NCI-H146 treated with DMSO at 0.1 percent for 48 hours (cell line): ENCODE data around the gene TYSND1.
"Not testable (repeated sequence)": the region's sequence is repeated elsewhere in the genome, so short reads cannot be mapped to it uniquely, and the experiment has no call there.

ENCODE experiments used
- DNase-seq: peaks from one replicate; lab custom pipeline; 2025; ENCODE audit not compliant: unreplicated experiment; lab: John Stamatoyannopoulos, UW

The TYSND1 gene

DNA sequence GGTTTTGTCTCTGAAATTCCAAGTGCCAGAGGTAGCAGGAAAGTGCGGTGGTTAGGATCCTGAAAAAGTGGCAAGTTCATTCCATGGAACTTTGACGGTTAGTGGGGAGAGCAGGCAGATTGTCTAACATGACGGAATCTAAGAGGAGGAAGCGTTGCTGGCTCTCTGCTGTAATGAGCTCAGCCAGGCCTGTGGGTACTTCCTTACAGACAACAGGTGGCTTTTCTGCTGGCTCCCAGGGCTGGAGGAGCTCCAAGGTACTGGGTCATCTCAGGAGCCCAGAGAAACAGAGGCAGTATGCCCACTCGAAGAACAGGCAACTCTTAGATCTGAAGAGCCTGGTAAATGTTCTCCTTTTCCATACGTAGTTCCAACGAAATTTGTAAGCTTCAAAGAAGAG is 10.8 kb downstream of the TYSND1 start:
- DNase-seq = no peak

DNA sequence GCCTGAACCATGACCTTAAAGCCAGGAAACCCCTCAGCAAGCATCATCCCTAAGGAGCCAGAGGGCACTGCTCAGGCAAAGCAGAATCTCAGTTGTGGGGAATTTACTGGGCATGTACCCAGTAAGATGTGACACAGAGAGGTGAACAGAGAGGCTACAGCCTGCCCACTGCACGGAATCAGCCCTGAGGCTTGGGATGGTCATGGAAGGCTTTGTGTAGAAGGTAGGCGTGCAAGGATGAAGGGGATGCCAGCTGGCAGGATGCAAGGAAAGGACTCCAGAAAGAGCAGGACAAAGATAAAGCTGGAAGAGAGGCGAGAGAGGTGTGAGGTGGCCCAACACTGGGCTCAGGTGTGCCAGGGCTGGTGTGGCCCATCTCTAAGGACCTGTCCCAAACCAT is 11.5 kb downstream of the TYSND1 start:
- no peak for DNase-seq

DNA sequence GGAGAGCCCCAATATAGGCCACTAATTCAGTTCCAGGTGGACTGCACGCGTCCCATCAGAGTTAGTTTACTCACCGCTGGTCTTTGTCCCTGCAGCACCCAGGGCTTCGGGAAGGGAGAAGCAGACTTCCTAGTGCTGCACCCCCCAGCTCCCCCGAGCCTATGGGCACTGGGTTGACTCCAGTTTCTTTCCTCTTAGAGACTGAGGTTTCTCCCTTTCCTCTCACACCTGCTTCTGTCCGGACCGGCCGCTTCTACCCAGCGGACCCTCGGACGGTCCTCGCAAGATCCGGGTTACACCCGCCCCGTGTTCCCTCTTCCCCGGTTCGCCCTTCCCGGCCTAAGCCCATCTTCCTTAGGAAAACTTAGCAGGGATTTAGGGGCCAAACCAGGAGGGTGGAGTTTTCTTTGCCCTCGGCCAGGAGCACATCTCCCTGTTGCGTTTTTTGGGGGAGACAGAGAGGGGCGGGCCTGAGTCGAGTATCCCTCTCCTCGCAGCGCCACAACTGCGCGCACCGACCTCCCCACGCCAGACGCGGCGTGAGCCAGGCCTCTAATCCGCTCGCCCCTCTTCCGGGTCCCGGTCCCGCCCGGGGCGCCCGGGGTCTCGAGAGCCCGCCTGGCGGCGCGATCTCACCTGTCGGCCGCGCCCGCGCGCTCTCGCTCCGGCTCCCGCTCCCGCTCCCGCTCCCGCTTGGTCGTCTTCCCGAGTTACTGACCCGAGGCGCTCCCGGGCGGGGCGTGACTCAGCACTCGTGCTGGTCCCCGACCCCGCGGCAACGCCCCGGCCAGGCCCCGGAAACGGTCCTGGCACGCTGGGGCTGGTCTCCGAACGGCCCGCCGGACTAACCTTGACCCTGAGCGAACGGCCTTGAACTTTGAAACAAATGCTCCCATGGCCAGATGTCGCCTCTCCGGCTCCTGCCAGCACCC is 14.1 kb downstream of the TYSND1 start, which contains the start of gene AIFM2:
Gene AIFM2 (minus strand): TSS at position 728 of the 932 bp plus-strand sequence. CDS start 8,741 bp downstream, outside the sequence.
- peak; percentile 56 for DNase-seq

DNA sequence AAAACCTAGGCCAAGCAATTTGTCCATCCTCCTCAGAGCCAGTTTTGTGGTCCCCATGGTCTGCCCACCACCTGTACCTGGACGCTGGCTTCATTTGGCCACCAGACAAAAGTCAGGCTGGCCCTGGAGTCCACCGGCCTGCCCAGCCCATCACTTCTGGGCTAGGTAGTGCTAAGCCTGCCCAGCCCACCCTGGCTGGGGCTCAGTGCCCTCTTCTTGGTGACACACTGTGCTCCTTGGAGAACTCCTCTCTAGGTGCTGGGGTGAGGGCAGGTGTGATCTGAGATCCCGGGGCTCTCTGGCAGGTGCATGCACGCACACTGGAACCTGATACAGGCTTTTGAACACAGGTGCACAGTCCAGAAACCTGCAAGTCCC is 15.0 kb downstream of the TYSND1 start:
- DNase-seq = no peak

DNA sequence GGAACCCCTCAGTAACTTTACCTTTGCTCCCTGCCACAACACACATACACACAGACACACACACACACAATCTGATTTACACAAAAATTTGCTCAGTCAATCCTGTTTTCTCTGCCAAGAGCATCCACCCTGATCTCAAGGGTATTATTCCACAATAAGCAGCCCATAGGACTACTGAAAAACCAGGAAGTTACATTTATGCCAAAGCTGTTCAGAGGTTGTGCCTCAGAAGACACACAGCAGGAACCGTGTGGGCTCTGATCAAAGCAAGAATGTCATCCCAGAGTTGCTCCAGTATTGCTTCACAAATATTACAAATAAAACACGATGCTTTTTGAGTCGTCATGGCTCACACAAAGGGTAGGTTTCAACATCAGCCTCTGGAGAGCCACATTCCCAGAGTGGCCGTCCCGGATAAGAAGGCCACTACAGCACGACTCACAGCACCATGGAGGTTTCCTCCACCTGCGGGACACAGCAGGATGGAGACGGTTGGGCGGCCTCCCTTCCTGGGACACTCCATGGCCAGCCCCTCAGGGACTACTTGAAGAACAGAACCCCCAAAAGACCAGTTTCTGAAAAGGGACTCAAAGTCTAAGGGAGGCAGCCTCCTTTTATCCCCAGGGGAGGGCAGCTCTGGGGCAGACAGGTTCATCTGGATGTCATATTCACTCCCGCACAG is 15.5 kb downstream of the TYSND1 start:
- DNase-seq = no peak

DNA sequence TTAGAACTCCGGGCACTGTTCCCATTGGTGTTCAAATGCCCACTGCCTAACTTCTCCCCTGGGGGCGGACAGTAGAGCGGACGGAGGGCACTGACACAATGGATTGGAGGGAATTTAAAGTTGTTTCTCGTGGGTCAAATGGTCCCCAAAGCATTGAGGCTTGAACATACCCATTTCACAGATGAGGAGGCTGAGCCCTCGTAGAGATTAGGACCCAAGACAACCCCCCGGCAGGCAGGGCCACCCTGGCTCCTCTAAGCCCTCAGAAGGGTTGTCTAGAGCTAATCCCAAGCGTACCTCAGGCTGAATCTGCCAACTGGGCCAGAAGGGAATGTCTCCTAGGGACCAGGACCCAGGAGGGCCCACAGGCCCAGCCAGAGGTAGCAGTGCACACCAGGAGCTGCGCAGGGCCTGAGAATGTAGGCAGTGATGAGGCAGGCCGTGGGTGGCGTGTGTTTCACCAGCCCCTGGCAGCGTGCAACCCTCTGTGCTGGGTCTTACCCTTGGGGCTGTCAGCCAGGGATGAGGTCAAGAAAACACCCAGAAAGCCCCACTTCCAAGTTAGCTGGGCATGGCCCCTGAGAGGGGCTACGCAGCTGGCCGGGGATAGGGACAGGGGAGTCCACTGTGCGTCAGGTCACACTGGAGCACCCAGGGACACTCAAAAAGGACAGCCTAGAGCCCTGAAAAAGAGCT is 19.7 kb downstream of the TYSND1 start:
- no peak for DNase-seq

DNA sequence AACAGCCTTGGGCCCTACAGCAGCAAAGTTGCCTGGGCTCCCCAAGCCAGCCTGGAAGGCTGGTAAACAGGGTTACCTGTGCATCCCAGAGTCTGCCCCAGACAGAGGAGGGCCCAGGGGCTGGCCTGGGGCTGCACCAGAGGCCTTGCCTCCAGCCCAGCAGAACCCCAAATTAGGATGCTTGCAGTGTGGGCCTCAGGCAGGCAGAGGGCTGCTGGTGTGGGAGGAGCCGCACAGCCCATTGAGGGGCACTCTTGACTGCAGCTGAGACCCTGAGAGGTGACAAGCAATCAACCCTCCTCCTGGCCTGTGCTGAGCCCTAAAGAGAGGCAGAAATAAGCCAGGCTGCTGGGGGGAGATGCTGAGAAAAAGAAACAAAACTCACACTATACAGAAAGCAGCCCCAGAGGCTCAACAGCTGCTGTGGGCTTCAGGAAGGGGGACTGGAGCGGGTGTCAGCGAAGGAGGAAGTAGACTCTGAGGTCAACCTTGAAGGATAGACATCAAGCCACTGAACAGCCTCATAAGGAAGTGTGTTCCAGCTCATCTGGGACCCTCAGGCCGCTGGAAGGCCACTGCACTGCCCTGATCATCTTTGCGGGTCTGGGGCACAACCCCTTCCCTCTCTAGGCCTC is 20.5 kb downstream of the TYSND1 start:
- DNase-seq = no peak

DNA sequence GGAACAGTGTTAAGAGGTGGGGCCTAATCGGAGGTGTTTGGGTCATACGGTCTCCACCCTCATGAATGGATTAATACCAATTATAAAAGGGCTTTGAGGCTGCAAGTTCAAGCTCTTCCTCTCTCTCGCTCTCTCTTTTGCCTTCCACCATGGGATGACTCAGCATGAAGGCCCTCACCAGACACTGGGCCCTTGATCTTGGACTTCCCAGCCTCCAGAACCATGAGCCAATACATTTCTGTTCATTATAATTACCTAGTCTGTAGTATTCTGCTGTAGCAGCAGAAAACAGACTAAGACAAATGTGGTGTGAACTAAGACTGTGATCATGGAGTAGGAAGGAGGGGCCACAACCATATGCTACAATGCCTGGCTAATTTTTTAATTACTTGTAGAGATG is 21.6 kb downstream of the TYSND1 start:
- DNase-seq = no peak

DNA sequence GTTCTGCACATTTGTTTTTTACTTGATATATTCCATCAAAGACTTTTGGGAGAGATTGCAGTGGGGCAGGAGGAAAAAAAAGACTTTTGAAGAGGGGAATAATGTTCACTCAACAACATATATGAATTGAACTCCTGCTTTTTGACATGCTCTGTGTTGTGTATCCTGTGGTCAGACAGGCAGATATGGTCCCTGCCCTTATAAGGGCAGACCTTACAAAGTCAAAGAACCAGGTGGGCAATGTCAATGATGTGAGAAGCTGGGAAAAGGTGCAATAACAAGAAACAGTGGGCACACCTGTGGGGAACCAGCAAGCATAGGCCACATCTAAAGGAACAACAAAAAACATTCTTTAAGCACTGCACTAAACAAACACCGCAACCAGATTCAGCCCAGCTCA is 22.1 kb downstream of the TYSND1 start:
- DNase-seq = no peak

DNA sequence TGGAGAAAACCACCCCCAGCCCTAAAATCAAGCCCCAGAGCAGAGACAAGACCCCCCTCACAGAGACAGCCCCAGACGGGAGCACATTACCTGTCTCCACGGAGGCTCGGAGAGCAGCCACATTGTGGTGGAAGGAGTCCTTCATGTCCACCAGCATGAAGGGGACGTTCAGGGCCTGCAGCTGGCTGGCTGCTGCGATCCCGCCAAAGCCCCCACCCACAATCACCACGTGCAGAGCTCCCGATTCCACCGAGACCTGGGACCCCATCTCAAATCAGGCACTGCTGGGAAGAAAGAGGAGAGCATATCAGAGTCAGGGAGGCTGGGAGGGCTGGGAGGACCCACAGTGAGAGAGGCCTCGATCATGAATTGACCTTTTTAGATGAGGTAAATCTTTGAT is 22.7 kb downstream of the TYSND1 start:
- no peak for DNase-seq

DNA sequence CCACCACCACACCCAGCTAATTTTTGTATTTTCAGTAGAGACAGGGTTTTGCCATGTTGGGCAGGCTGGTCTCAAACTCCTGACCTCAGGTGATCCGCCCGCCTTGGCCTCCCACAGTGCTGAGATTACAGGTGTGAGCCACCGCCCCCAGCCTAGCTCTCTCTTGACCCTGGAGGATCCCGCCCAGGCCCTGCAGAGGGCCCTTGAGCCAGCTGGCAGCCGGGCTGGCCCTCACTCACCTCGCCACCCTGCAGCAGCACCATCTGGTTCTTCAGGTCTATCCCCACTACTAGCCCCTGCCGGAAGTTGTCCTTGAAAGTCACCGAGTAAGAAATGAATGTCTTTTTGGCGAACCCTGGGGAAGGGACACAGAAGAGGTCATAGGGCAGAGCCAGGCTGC is 23.3 kb downstream of the TYSND1 start:
- not testable (repeated sequence) for DNase-seq

DNA sequence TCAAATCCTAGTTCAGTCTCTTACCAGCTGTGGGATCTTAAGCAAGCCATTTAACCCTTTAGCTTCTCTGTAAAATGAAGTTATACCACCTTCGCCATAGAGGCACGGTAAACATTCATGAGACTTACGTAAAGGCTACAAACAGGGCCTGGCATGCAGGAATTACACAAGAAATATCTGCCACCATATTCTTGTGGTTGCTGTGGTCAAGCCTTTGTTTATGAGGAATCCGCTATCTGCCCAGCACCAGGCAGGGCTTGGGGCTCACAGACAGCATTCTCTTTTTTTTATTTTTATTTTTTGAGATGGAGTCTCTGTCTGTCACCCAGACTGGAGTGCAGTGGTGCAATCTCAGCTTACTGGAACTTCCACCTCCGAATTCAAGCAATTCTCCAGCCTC is 23.8 kb downstream of the TYSND1 start:
- no peak for DNase-seq

DNA sequence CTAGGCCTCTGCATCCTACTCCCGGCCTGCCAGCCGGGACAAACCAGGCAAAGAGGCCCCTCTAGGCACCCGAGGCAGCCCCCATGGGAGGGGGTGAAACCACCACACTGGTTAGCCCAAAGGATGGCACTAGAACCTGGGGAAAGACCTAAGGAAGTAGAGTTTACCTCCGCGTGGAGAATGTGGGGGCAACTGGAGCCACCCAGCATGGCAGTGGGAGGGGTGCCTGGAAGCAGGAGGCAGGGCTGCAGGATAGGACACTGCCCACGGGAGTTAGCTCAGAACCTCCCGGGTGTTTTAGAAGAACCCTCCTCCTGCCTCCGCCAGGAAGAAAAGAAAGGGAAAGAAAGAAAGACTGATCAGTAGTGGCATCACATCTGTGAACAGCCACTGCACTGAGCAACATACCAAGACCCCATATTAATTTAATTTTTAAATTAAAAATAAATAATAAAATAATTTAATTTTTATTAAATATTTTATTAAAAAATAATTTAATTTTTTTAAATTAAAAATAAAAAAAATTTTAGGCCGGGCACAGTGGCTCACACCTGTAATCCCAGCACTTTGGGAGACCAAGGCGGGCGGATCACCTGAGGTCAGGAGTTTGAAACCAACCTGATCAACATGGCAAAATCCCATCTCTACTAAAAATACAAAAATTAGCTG is 25.1 kb downstream of the TYSND1 start:
- DNase-seq = no peak

DNA sequence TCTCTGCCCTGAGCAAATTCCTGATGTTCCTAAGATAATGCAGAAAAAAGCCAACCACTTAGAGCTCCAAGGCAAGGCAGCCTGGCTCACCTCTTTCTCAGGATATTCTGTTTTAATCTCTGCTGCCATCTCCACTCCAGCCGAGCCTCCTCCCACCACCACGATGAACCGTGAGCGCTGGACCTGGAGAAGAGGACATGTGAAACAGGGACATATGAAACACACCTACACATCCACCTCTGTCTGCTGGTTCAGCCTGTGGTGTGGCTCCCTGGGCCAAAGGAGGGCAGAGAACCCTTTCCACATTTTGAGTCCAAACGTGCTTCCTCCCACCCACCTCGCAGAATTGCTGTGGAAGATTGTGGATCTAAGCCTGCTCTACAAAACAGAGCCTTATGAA is 26.1 kb downstream of the TYSND1 start:
- DNase-seq = no peak

DNA sequence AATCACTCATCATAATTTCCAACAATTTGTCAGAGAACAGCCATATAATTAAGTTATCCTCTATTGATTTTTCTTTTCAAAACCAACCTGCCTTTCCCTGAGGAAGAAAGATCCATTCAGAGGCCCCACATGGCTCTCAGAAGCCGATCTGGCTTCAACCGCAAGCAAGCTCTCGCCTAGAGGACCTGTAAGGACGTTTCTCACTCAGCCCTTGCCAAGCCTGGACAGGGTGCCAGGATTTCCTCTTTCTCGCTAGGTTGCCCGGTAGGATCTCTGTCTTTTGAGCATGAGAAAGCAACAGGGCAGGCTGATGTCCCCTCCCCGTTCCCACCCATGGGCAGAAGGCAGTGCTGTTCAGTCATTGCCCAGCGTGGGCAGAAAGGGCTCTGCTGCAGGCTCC is 26.9 kb downstream of the TYSND1 start:
- no peak for DNase-seq

DNA sequence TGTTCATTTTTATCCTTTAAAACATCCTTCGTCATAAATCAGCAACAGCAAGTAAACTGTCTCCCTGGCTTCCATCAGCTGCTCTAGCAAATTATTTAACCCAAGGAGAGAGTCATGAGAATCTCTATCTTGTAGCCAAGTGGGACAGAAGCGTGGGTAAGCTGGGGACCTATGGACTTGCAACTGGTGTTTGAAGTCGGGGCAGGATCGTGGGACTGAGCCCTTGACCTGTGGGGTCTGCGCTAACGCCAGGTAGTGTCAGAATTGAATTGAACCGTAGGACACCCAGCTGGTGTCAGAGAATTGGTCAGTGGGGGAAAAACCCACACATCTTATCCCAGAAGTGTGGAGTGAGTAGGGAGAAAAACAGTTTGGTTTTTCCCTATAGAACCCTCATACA is 27.3 kb downstream of the TYSND1 start:
- DNase-seq = no peak

DNA sequence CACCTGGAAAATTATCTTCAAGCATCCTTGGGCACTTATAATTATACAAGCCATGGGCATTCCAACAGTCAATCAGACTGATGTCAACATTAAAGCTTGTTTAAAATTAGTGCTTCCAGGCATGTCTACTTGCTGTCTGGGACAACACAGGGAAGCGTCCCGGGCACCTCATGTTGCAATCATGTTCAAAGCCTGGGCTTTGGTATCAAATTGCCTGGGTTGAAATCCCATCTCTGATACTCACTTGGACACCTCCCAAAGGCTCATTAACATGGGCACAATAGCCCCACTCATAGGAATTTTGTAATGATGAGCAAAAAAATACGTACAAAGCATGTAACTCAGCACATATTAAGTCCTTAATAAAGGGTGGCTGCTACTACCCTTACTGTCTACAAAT is 28.3 kb downstream of the TYSND1 start:
- no peak for DNase-seq

DNA sequence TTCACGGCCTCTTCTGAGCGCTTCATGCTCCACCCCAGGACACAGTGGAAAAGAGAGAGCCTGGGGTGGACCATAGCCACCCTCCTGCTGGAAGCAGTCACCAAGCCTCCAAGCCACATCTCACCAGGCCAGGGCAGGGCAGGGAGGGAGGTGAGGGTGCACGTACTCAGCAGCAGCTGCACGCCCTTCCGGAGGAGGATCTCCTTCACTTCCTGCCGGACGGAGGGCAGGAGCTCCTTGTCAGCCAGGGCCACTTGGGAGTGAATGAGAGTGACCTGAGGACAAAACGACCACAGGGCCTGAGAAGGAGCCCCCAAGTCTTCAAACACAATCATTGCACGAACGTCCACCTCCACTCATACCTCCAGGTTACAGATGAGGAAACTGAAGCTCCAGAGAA is 28.9 kb downstream of the TYSND1 start:
- no peak for DNase-seq

DNA sequence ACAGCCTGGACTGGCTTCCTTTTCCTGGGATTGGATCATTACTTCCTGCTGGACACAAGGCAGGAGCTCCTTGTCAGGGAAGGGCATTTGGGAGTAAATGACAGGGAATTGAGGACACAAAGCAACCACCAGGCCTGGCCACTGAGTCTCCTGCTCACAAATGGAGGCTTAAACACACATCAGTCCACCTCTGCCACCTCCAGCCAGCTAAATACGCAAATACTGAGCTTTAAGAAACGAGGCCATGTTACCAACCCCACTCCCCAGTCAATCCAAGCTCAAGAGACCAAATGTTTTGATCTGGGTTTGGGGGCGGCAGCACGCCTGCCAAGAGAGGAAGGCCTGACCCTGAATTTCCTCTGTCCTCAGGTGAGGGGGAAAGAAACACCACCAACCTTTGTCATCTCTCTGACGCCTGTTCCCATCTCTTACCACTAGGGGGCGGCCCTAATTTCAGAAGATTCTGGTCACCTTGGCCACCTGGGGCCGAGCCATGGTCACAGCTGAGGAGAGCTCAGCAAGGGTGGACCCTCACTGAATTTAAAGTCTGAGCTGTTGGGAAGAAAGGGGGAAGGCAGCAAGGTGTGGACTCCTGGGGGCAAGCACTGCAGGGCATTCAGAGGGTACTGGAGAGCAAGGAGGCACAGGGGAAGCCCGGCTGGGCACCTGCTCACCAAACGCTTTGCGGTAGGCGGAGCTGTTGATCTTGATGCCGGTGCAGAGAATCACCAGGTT is 30.4 kb downstream of the TYSND1 start:
- peak; percentile 27 for DNase-seq

DNA sequence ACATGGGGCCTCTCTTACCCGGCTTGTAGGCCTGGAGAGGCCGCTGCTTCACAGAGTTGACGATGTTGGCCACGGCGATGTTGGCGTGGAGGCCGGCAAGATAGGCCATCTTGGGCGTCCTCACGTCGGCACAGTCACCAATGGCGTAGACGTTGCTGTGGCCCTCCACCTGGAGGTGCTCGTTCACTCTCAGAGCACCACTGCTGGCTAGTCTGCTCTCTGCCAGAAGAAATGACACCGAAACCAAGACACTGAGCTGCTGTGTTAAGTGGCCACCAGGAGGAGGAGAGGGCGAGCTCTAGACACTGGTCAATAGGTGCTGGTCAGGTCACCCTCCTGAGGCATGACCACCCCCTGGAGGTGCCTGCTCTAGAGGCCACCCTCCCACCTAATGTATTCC is 31.6 kb downstream of the TYSND1 start:
- DNase-seq = no peak
